Neural progenitor cell (in vitro differentiated cells): ENCODE results near the gene HTRA2.

Source experiments
- CTCF ChIP-seq: fragments of 200-600 bp; sonication (generic); IDR thresholded peaks from 2 replicates; pipeline ENCODE4 v1.5.1; 2017; ENCODE audit warnings: antibody characterized with exemption, mild to moderate bottlenecking
- EZH2 ChIP-seq: fragments of 200-600 bp; sonication (generic); IDR thresholded peaks from 2 replicates; pipeline ENCODE4 v1.6.1; 2017; ENCODE audit warnings: antibody characterized with exemption, mild to moderate bottlenecking, moderate library complexity

- TF ChIP-seq CTCF (no peak), EZH2 (no peak)
Observed at GRCh38 chr2:74526649-74527230, 3.0 kb upstream of the HTRA2 start.
